ENCODE results near the gene LZTS2.

- TF ChIP-seq CTCF (conservative IDR thresholded peaks at IDR 0.05; ENCODE audit: low read depth, low read length) (peak; percentile 37; the same call in 1 of the 2 replicates), EZH2 (IDR thresholded peaks at IDR 0.05; ENCODE audit: low read length, unreplicated experiment) (no peak), EZH2phosphoT487 (IDR thresholded peaks at IDR 0.05; ENCODE audit: borderline replicate concordance, low read length) (no peak)
Measured at GRCh38 chr10:101055411-101055810, 55.8 kb downstream of the LZTS2 start.

Measured in PC-3 (cell line).